Activated effector memory CD4-positive, alpha-beta T cell treated with anti-CD3 and anti-CD28 coated beads, Interleukin-2, amount 50 U/mL, for 16 hours (primary cell): Measurements from ENCODE around the gene SOCS7.

Experiments used
- DNase-seq: peaks from one replicate; pipeline ENCODE4 v3.0.0-alpha.2; 2020

SOCS7 gene

DNA sequence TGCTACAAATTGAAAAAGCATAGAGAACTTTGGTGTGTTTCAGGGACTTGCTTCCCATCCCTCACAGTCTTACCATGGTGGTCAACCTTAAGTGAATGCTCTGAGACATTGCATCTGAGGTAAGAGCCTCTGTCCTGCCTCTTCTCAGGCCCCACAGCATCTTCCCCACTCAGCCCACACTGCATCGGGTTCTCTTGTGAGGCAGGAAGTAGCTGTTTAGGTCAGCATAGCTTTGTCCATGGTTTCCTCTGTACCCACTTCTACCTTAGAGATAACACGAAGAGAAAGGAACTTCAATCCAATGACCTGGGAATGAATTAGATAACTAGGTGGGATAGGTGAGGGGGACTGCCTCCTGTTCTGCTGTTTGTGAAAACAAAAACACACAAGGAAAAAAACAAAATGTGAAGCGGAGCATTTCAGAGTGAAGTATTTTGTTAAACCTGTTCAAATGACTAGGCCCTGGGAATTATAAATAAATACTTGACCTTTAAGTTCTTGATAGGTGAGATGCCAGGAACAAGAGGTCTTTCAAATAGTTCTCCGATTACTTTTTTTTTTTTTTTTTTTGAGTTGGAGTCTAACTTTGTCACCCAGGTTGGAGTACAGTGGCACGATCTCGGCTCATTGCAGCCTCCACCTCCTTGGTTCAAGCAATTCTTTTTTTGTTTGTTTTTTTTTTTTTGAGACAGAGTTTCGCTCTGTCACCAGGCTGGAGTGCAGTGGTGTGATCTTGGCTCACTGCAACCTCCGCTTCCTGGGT lies 17.7 kb downstream of the SOCS7 start:
- DNase-seq = no peak

DNA sequence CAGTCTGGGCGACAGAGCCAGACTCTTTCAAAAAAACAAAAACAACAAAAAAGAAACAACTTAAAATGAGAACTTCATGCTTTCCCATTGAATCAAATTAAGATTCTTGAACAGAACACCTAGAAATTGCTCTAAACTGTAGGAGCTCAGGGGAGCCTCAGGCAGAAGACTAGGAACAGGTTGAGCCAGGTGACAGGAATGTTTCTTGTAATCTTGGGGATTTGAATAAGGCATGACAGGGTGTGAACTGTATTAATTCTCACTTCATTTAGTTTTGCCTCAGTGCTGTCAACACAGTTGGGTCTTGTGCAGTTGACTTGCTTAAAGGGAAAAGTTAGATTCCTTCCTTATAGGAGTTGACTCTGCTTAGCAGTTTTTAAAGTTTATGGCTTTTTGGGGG lies 27.8 kb downstream of the SOCS7 start:
- no peak for DNase-seq

DNA sequence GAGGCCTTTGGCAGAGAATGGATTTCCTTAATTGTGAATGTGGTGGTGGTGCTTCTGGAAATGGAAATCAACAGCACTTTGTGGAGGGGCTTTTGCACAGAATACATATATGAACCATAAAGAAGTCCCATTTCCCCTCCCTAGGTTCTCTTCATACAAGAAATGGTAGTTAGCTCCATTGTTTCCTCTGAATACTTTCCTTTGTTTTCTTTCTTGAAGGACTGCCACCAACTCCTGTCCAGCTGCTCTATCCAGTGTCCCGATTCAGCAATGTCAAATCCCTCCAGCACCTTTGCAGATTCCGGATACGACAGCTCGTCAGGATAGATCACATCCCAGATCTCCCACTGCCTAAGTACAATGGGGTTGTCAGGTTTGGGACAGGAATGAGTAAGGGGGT lies 43.4 kb downstream of the SOCS7 start:
- DNase-seq = no peak

DNA sequence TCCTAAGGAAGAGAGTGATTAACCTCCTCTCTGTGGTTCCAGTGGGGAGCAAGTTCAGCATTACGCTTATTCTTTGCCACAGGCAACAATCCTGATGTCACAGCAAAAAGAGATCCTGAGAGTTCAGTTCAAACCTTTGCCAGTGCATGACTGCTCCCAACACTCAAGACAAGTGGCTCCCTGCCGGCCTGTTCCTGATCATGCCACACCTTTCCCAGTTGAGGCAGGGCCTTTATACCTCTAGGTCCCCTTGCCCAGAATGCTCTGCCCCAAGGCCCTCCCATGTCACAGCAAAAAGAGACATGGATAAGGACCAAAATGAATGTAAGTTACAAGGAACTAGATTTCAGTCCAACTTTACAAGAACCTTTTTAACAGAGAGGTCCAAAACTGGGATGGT lies 45.6 kb downstream of the SOCS7 start:
- DNase-seq = no peak

DNA sequence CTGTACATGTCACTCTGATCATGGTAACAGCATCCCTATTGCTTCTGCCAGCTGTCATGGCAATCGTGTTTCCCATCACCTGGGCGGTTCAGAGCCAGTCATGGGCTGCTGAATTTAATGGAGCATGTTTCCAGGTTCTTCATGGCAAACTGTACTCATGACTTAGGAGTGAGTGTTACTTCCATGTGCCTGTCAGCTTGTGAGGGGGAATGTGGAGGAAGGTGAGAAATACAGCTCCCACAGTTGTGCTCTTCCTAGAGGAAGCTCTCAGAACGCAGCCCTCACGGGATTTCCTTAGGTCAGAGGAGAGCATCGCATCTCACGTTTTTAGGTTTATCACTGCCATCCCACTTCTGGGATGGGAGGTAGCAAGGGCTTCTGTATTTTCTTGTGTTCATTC lies 48.6 kb downstream of the SOCS7 start:
- DNase-seq = no peak

DNA sequence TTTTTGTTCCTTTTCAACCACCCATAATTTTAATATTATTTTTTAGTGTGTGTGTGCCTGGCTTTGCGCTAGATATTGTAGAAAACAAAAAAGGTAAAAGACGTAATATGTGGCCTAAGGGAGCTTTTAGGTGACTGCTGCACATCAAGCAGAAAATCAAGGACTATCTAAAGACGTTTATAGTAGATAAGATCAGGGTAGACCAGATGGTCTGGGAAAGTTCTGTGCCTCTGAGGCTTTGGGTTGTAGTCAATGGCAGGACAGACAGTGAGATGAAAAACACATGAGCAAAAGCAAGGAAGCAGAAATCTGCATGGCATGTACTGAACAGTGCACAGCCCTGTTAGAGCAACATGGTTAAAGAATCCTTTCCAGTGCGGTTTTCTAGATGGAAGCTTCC lies 49.8 kb downstream of the SOCS7 start:
- DNase-seq = no peak

DNA sequence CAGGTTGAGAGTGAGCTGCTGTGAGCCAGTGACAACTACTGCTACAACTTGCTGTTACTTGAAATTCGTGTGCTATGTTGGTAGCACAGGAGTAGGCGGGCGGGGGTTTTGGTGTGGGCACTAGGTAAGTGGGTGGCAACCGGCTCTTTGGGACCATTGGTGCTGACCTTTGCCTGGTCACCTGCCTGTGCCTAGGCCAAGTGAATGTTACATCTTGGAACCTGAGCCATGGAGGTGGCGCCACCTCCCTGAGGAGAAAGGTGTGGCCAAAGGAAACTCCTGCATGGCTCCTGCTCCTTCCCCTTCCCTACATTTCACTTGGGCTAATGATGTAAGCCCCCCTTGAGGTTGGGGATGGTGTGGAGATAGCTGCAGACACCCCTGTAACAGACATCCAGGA lies 51.3 kb downstream of the SOCS7 start:
- DNase-seq = no peak

DNA sequence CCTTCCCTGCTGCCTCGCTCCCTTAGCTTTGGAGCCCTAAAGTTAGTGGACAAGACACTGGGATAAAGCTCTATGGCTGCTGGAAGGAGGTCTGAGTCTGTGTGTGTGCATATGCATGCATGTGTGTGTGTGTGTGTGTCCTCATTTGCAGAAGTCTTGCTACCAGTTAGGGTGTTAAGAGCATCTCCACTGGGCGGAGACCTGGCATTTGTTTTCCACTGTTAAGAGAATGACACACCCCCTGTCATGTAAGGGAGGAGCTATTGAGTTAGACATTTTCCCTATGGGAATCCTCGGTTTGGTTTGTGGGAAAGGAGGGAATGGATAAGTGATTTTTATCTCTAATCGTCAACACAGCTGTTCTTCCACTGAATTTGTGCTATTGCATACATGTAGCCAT lies 51.8 kb downstream of the SOCS7 start:
- DNase-seq = no peak

DNA sequence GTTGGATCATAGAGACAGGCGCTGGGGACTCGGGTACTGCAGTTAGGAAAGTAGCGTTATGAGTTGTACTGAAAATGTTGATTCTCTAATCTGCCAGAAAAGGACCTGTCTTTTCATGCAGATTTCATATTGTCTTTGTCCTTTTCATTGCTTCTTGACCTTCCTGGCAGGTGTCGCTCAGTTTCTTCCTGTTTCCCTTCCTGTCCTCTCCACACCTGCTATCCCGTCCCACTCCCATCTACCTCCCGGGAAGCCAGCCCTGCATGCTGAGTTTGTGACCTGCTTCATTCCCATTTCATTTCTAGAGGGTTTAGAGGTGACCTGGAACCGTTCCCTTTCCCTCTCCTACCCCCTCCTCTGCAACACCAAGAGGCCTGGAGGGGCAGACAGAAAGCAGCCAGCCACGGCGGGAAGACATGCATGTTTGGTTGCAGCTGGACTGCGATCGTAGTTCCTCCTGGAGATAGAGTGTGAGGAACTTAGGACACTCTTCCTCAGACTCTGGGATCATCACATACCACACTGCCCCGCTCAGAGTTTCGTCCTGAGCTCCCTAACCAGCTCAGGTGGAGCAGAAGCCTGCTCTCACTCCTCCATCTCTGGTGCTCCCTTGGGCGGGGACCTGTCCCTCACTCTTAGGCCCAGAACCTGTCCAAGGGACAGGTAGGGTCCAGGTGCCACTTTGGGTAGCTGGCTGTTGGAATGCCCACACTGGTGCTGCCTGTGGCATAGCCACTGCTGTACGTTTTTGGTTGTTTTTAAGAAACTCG lies 52.7 kb downstream of the SOCS7 start:
- no peak for DNase-seq

DNA sequence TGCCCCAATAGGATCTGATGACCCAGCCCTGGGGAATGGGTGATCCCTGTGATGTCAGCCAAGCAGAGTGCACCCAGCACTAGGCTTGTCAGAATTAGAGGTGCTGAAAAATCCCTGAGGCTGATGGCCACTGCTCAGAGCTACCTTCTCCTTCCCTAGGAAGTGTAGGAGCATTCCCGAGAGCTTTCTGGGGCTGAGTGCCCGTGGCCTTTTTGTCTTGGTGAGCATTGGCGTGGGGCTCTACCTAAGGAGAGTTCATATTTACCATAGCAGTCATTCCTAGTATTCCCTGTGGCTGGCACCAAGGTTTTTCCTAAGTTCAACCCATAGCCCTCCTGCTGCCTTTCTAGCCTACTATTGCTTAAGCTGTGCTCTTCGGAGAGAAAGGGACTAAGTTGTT lies 54.0 kb downstream of the SOCS7 start:
- no peak for DNase-seq

DNA sequence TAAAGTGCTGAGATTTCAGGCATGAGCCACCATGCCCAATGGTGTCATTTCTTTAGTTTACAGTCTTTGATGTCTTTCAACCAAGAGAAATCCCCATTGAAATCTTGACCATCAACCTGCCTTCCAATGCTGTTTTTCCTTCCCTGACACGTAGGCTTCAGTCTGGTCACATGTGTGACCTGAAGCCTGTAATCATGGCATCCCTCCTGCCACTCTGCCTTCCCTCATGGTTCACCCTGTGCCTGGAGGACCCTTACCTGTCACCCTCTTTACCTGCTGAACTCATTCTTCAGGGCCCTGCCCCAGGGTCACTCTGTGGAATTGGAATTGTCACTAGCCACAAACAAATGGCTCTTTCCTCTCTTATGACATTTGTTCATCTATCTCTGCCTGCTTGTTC lies 58.6 kb downstream of the SOCS7 start:
- DNase-seq = no peak

DNA sequence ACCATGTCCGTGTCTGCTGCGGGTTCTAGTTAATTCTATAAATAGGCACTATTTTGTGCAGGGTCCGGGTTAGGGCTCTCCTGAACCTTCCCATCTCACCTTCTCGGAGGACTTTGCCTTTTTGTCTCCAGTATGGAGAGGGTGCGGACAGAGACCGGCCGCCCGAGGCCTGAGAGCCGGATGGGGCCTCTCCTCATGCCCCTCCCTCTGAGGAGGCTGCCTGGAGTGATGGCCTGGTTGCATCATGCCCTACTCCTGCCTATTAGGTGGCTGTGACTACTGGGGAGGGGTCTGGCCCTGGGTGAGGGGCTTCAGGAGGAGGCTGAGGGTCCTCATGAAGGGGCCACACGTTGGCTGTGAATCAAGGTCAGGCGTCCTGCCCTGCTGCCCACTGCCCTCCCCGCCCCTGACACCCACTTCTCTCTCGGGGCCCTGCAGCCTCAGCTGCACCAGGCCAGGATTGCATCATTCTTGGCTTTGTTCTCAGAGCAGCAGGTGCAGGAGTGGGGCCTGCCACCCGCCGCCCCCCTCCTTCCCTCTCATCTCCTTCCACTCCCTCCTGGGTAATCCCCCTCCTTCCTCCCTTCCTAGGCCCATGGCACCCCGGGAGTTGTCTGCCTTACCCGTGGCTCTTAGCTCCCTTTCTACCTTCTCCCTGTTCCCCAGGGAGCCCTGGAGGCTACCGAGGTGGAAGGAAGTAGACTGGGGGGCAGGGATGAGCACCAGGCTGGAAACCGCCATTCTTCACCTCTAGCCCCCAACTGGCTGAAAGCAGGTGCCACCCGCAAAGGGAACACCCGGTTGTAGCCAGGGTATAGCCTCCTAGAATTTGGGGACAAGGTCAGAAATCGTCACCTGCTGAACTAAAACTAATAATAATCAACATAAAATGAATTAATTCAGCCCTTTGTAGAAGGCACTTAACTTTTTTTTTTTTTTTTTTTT lies 63.9 kb downstream of the SOCS7 start:
- no peak for DNase-seq

DNA sequence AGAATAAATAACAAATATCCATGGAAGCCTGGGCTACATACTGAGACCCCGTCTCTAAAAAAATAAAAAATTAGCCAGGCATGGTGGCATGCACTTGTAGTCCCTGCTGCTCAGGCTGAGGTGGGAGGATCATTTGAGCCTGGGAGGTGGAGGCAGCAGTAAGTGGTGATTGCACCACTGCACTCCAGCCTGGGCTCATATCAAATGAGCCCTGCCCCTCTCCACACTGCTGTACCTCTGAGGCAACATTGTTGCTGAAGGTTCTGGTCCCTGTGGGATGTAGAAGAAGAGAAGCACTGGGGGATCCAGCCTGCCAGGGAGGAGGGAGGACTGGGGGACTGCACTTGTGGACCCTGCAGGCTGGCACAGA lies 65.2 kb downstream of the SOCS7 start:
- DNase-seq = no peak

DNA sequence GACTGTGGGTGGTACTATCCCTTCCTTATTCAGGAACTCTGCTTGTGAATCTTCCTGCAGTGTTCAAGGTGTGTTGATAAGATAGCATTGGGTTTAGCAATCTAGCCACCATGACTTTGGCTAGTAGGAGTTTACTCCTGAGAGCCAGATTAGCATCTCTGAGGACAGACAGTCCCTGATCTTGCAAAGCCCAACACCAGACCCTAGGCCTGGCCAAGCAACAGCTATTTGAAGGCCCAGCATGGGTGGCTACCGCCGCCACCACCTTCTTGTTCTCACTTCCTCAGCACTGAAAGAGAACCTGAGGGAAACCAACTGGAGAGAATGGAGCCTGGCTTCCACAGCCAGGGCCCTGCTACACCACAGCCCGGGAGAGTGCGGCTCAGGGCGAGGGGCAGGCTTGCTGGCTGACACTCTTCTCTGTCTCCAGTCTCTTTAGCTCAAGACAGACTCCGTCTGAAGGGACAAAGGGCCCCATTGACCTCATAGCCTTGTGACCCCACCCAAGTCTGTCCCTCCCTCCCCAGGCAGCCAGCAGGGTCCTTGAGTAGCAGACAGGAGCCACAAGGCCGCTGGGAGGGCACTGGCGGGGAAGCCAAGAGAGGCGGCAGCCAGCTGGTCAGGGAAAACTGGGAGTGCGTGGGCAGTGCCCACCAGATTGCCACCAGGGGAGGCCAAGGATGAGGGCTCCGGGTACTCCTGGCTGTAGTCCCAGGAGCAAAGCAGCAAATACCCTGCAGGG lies 65.7 kb downstream of the SOCS7 start:
- no peak for DNase-seq

DNA sequence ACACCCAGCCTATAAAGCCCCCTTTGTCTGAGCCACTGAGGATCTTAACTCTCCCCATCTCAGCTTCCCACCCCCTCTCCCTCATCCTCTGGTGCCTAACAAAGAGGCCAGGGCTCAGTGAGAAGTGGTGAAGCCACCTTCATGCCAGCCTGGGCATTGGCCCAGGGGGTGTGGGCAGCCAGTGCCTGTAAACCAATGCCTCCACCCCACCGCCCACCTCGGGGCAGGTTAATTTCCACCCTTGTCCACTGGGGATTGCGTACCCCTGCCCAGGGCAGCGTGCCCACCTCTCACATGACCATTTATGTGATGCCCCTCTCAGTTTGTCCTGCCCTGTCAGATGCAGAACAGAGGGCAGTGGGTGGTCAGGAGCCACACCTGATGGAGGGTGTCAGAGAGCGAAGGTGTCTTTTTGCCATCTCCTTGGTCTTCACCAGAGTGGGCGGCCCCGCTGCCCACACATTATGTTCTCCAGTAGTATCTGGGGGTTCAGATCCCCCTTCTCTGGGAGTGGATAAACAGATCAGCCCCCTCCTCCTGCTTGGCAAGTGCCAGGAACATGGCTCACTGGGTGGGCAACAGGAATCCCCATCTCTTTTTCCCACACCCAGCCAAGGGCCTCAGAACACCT lies 66.5 kb downstream of the SOCS7 start:
- DNase-seq = no peak

DNA sequence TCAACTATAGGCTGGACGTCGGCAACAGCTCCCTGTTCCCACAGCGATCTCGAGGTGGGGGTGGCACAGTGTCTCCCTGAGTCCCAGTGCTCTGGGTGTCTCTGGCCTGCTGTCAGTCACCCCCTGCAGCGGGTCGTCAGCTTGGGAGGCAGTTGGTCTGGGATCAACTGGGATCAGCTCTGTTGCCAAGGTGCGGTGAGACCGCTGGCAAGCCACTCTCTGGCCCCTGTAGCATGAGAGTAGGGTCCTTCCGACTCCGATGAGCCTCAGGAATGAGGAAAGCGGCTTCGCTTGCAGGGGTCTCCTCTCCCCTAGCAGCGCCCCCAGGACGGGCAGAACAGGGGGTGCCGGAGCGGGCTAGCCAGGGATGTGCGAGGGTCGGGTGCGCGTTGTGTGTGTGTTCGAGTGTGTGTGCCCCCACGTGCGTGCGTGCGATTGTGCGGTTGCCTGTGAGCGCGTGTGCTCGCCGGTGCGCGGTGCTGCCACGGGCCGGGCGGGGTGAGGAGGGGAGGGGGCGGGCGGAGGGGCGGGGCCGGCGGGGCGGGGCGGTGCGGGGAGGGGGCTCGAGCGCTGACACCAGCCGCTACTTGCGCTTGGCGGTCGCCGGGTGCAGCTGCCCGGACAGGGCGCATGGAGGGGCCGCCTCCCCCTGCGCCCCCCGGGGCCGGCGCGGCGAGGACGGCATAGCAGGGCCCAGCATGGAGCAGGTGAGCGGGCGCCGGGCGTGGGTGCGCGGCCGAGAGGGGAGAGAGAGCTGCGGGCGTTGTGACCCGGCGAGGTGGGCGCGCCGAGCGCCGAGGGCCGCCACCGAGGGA lies 67.3 kb downstream of the SOCS7 start:
- DNase-seq = no peak

DNA sequence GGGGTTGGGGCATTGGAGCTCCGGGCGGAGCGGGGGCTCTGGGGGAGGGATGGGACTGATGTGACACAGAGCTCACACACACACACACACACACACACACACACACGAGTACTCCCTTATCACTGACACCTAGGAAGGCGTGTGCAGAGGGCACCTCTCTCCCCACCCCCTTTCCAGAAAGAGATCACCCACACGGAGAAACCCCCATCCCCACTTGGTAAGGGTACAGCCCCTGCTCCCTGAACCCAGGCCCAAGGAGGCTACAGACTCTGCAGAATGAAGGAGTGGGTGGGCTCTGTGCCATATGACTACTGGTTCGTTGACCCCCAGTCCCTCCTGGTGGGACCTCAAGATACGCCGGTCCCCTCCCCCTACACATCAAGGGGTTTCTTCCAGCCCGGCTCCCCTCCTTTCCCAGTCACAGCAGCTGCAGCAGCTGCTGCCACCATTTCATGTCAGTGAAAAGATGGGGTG lies 67.9 kb downstream of the SOCS7 start:
- no peak for DNase-seq

DNA sequence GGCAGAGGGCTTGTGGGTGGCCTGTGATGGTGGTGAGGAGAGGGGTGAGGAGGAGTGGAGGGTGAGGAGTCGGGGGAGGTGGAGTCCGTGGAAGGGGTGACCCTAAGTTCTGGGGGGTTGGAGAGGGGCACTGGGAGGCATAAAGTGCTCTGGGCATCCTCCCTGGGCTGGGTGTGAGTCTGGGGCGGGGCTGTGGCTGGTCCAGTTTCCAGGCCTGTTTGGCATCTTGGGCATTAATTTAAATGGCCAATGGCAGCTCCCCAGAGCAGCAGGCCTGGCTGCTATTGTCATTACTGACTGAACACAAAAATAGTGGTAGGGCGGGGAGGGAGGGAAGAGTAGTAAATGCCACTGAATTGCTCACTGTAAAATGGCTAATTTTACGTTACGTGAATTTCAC lies 68.9 kb downstream of the SOCS7 start:
- DNase-seq = no peak

DNA sequence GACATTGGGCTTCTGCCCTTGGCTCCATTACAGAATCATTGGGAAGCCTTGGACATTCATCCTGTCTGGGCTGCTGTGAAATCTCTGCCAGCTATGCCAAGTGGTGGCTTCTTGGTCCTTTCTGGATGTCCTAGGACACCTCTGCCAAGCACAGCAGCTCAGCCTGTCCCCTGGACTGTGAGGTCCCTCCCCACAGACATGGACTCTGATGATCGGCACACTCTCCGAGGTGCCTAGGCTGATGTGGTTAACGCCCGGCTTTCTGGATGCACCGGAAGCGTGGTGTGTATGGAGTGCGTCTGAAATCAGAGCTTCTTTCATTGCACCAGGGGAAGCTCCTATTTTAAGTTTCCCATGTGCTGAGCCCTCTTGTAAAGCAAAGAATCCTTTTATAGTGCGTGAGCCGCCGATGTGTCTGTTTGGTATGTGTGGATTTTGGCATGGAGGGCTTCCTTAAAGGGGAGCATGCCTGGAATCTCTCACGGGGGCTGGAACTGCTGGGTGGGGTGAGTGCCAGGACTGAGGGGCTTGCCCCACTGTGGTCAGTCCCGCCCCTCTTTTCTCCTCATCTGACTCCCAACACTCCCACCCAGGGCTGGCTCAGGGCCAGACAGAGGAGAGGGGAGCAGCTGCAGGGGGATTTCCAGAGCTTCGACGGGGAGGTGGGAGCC lies 69.7 kb downstream of the SOCS7 start:
- no peak for DNase-seq
